ENCODE measurements around the gene CRHR2.

DNA sequence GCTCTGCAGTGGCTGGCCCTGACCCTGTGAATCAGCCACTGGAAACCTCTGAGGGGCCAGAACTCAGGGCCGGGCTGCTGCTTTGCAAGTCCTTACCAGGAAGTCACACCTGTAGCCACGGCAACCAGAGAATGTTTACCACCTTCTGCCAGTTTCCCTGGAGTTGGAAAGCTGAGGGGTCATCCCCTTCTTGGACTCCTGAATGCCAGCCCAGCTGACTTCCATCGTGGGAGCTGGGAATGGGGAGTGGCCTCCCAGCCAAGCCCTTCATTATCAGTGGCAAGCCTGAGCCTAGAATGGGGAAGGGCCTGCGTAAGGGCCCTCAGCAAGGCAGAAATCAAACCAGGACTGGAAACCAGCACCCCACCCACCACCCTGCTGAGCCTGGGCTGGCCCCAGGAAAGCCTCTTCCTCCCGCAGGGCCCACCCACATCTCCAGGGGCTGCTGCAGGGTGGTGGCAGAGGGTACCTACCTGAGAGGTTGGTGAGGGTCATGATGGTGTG is 6.5 kb upstream of the CRHR2 start:
- TF ChIP-seq, protein P1, sequence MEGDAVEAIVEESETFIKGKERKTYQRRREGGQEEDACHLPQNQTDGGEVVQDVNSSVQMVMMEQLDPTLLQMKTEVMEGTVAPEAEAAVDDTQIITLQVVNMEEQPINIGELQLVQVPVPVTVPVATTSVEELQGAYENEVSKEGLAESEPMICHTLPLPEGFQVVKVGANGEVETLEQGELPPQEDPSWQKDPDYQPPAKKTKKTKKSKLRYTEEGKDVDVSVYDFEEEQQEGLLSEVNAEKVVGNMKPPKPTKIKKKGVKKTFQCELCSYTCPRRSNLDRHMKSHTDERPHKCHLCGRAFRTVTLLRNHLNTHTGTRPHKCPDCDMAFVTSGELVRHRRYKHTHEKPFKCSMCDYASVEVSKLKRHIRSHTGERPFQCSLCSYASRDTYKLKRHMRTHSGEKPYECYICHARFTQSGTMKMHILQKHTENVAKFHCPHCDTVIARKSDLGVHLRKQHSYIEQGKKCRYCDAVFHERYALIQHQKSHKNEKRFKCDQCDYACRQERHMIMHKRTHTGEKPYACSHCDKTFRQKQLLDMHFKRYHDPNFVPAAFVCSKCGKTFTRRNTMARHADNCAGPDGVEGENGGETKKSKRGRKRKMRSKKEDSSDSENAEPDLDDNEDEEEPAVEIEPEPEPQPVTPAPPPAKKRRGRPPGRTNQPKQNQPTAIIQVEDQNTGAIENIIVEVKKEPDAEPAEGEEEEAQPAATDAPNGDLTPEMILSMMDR (IDR thresholded peaks at IDR 0.05), result no peak
- no peak for TF ChIP-seq POLR2A (IDR thresholded peaks at IDR 0.05)

Measured in sigmoid colon (tissue), 3 donors.